ENCODE data around the gene ERC2. TPM values are rescaled to one million over a fixed set of nuclear protein-coding genes. Genes with fewer than 3 reads are reported as not detected.

ERC2 gene
- total and polyA plus RNA-seq, 9 donors, result 0.52 to 2.0 (median 0.82) TPM

DNA sequence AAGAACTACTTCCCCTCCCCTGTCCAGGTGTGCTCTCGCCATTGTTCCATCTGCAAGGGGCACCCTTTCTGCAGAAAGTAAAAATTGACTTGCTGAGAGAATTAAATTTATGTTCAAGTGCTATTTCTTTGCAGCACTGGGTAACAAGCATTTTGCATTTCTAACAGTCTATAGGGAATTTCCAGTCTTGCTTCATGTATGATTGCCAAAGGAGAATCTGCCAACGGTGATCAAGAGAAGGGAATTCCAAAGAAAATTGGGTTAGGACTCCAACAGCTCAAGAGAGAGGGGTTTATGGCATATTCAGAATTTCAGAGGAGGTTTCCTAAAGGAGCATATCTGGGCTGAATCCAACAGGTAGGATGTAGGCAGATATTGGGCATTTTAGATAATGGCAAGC is 844.5 kb downstream of the ERC2 start:
- no peak for DNase-seq
- H3K27me3 ChIP-seq (ENCODE audit: control insufficient read depth, insufficient read depth, low read length), result no peaks in the 10 kb centered on the region
- no peaks in the 10 kb centered on the region for H3K36me3 ChIP-seq (ENCODE audit: control insufficient read depth, insufficient read depth, low read length)
- no peak overlapping the region for H3K4me3 ChIP-seq (ENCODE audit: low read length)
- no peak overlapping the region for H3K27ac ChIP-seq (ENCODE audit: low read length)
- 38% methylated on average over 1 of the region's 2 CpGs for WGBS (ENCODE audit: insufficient coverage)
- H3K9me3 ChIP-seq (replicated peaks; ENCODE audit: control insufficient read depth, low read depth, low read length), result no peaks in the 10 kb centered on the region
- H3K4me1 ChIP-seq (ENCODE audit: control insufficient read depth, insufficient read depth, low read length), result peaks cover 3% of the 10 kb centered on the region

DNA sequence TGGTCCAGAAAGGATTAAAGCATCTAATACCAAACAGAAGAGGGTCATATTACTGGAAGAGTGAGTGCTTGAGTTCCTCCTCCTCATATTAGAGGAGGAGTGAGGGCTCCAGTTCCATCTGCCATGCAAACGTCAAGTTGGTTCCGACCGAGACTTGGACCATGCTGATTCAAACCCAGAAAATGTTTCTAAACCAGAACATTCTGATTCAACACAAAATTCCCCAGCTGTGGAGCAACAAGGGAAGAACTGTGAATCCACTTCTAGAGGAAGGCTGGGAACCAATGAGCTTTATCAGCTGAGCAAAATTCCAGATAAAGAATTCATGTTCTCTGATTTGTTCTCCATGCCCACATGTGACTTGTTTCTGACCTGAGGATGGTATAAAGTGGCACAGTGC is 845.5 kb downstream of the ERC2 start:
- DNase-seq, result no peak
- no peaks in the 10 kb centered on the region for H3K9me3 ChIP-seq (replicated peaks; ENCODE audit: control insufficient read depth, low read depth, low read length)
- H3K4me3 ChIP-seq (ENCODE audit: low read length), result no peak overlapping the region
- WGBS (ENCODE audit: insufficient coverage), result no CpG with 5 or more reads among the region's 3 CpGs
- peaks cover 5% of the 10 kb centered on the region for H3K4me1 ChIP-seq (ENCODE audit: control insufficient read depth, insufficient read depth, low read length)
- no peak overlapping the region for H3K27ac ChIP-seq (ENCODE audit: low read length)
- no peaks in the 10 kb centered on the region for H3K27me3 ChIP-seq (ENCODE audit: control insufficient read depth, insufficient read depth, low read length)
- no peaks in the 10 kb centered on the region for H3K36me3 ChIP-seq (ENCODE audit: control insufficient read depth, insufficient read depth, low read length)

DNA sequence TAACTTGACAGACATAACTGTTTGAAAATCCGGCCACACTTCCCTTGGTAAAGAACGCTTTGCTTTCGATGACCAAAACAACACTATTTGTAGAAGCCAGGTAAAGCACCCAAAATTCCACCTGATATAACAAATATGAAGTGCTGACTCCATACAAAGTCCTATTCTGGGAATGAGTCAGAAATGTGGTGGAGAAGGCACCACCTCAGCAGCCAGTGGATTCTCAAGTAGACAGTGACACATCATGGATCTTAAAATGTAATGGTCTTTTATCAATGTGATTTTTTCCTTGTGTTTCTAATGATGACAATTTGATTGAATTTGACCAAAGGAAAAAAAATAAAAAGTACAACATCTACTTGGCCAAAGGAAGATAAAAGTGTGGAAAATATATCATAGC is 846.2 kb downstream of the ERC2 start:
- no peaks in the 10 kb centered on the region for H3K9me3 ChIP-seq (replicated peaks; ENCODE audit: control insufficient read depth, low read depth, low read length)
- no peak overlapping the region for H3K27ac ChIP-seq (ENCODE audit: low read length)
- WGBS (ENCODE audit: insufficient coverage), result 100% methylated on average over 1 of the region's 3 CpGs
- peaks cover 7% of the 10 kb centered on the region for H3K4me1 ChIP-seq (ENCODE audit: control insufficient read depth, insufficient read depth, low read length)
- no peaks in the 10 kb centered on the region for H3K27me3 ChIP-seq (ENCODE audit: control insufficient read depth, insufficient read depth, low read length)
- no peak for DNase-seq
- H3K4me3 ChIP-seq (ENCODE audit: low read length), result no peak overlapping the region
- no peaks in the 10 kb centered on the region for H3K36me3 ChIP-seq (ENCODE audit: control insufficient read depth, insufficient read depth, low read length)

DNA sequence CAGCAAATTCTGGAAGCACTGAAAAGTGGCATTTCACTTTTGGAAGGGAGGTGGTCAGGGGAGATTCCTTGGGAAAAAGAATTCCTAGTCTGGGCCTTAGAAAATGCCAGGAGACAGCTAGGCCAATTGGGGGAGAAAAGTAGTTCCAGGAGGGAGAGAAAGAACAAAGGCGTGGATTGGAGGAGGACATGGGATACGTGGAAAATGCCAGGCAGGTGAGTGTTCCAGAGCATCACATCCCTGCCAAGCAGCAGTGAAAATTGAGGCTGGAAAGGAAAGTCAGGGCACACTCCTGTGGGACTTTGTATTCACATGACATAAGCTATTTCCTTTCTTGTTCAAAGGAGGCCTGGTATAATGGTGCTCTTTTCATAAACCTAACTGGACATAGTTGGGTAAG is 846.6 kb downstream of the ERC2 start:
- H3K36me3 ChIP-seq (ENCODE audit: control insufficient read depth, insufficient read depth, low read length), result no peaks in the 10 kb centered on the region
- no peaks in the 10 kb centered on the region for H3K9me3 ChIP-seq (replicated peaks; ENCODE audit: control insufficient read depth, low read depth, low read length)
- no peak for DNase-seq
- H3K27me3 ChIP-seq (ENCODE audit: control insufficient read depth, insufficient read depth, low read length), result no peaks in the 10 kb centered on the region
- H3K4me1 ChIP-seq (ENCODE audit: control insufficient read depth, insufficient read depth, low read length), result peaks cover 8% of the 10 kb centered on the region
- no peak overlapping the region for H3K27ac ChIP-seq (ENCODE audit: low read length)
- no peak overlapping the region for H3K4me3 ChIP-seq (ENCODE audit: low read length)
- 92% methylated on average over 2 of the region's 2 CpGs for WGBS (ENCODE audit: insufficient coverage)

DNA sequence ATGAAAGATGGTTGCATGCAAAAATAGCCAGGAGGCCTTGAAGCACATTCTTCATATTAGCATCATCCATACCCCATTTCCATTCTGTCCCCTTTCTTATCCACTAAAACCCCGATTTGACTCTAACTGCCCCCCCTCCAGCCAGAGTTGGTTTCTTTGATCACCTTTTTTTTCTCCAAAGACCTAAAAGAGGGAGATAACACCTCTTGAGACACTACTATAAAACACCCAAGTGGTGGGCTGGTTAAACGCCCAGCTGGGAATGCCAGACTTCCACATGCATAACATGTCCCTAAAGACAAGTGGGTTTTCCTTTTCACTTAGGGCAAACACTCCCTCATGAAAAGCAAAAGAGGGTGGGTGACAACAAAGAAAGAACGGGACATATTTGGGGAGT is 847.2 kb downstream of the ERC2 start:
- Histone ChIP-seq H3K27ac (ENCODE audit: low read length) (no peak overlapping the region), H3K9me3 (replicated peaks; ENCODE audit: control insufficient read depth, low read depth, low read length) (no peaks in the 10 kb centered on the region), H3K4me1 (ENCODE audit: control insufficient read depth, insufficient read depth, low read length) (peaks cover 8% of the 10 kb centered on the region), H3K27me3 (ENCODE audit: control insufficient read depth, insufficient read depth, low read length) (no peaks in the 10 kb centered on the region), H3K36me3 (ENCODE audit: control insufficient read depth, insufficient read depth, low read length) (no peaks in the 10 kb centered on the region), H3K4me3 (ENCODE audit: low read length) (no peak overlapping the region)
- WGBS (ENCODE audit: insufficient coverage), result 33% methylated on average over 1 of the region's 3 CpGs
- no peak for DNase-seq

DNA sequence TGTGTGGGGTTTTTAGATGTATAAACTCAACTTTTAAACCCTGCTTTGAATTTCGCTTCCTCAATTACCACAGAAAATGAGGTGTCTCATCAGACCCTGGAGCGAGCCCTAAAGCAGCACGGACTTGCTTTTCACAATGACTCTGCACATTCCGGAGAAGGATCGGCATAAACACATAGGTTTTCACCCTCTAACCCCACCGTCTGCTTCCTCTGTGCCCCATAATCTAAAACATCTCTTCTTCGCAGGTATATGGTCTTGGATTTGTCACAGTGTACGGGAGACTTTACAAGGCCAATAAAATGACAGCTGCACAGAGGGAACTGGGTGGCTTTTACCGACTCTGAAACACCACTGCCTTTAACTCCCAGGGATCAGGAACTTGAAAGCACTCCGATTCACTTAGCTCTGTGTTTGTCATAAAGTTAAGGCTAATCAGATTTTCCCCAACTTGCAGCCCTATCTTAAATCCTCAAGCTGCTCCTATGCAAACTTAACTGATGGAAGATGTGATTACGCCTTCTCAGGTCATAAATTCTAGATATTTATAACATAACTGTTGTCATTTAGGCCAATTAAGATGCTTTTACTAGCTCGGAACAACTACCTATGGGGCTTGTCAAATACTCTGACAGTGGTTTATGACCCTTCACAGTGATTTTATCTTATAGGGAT is 847.8 kb downstream of the ERC2 start:
- H3K4me1 ChIP-seq (ENCODE audit: control insufficient read depth, insufficient read depth, low read length), result peaks cover 8% of the 10 kb centered on the region
- no peaks in the 10 kb centered on the region for H3K27me3 ChIP-seq (ENCODE audit: control insufficient read depth, insufficient read depth, low read length)
- WGBS (ENCODE audit: insufficient coverage), result 100% methylated on average over 1 of the region's 12 CpGs
- no peaks in the 10 kb centered on the region for H3K9me3 ChIP-seq (replicated peaks; ENCODE audit: control insufficient read depth, low read depth, low read length)
- H3K27ac ChIP-seq (ENCODE audit: low read length), result no peak overlapping the region
- no peak overlapping the region for H3K4me3 ChIP-seq (ENCODE audit: low read length)
- no peak for DNase-seq
- no peaks in the 10 kb centered on the region for H3K36me3 ChIP-seq (ENCODE audit: control insufficient read depth, insufficient read depth, low read length)

DNA sequence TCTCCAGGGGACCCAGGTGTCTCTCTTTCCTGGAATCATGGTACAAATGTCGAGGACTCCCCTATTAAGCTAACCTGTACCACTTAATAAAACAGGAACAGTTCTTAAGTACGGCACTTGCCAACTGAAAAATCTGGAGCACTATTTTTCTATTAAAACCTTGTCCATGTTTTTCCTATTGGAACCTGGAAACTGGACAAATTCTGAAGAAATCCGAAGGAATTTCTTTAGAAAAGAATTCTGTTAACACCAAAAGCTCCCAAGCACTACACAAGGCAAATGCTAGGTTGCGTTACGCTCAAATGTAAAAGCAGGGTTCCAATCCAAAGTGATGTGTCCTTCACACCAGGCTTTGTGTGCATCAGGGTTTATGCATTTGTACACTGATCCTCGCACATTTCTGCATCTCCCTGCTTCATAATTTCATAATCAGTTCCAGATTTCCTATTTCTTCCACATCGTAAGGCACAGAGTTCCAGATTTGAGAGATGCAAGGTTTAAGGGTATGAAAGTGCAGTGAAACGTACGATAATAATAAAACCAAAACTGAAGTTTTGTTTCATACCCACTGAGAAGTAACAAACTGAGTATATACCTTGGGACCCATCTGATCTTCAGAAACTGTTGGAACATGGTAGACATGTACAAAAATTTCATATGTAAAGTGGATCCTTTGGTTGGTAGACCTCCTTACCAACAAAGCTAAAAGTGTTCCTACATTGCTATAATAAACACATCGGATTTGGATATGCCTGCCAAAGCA is 849.0 kb downstream of the ERC2 start:
- H3K36me3 ChIP-seq (ENCODE audit: control insufficient read depth, insufficient read depth, low read length), result no peaks in the 10 kb centered on the region
- DNase-seq, result peak; percentile 81
- no peaks in the 10 kb centered on the region for H3K9me3 ChIP-seq (replicated peaks; ENCODE audit: control insufficient read depth, low read depth, low read length)
- no peaks in the 10 kb centered on the region for H3K27me3 ChIP-seq (ENCODE audit: control insufficient read depth, insufficient read depth, low read length)
- peaks cover 10% of the 10 kb centered on the region for H3K4me1 ChIP-seq (ENCODE audit: control insufficient read depth, insufficient read depth, low read length)
- H3K4me3 ChIP-seq (ENCODE audit: low read length), result no peak overlapping the region
- 68% methylated on average over 5 of the region's 10 CpGs for WGBS (ENCODE audit: insufficient coverage)
- H3K27ac ChIP-seq (ENCODE audit: low read length), result no peak overlapping the region

DNA sequence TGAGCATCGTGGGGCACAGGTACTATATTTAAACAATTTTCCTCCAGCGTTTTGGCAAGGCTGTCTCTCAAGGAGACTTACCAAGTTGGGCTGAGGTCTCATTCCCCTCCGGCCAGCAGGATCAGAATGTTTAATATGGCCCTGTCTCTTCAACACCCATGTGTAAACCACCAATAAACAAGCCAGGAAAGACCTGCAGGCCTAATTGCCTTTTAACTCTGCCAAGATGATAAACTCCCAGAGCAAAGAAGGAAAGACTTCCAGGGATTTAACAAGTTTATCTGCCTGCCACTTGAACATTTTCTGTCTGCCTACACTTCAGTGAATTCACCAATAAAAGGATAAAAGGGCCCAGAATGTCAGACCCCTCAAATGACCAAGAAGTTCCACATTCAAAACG is 850.9 kb downstream of the ERC2 start:
- no peak overlapping the region for H3K27ac ChIP-seq (ENCODE audit: low read length)
- 38% methylated on average over 3 of the region's 4 CpGs for WGBS (ENCODE audit: insufficient coverage)
- H3K27me3 ChIP-seq (ENCODE audit: control insufficient read depth, insufficient read depth, low read length), result no peaks in the 10 kb centered on the region
- H3K36me3 ChIP-seq (ENCODE audit: control insufficient read depth, insufficient read depth, low read length), result no peaks in the 10 kb centered on the region
- DNase-seq, result no peak
- H3K4me1 ChIP-seq (ENCODE audit: control insufficient read depth, insufficient read depth, low read length), result peaks cover 10% of the 10 kb centered on the region
- H3K4me3 ChIP-seq (ENCODE audit: low read length), result no peak overlapping the region
- no peaks in the 10 kb centered on the region for H3K9me3 ChIP-seq (replicated peaks; ENCODE audit: control insufficient read depth, low read depth, low read length)

DNA sequence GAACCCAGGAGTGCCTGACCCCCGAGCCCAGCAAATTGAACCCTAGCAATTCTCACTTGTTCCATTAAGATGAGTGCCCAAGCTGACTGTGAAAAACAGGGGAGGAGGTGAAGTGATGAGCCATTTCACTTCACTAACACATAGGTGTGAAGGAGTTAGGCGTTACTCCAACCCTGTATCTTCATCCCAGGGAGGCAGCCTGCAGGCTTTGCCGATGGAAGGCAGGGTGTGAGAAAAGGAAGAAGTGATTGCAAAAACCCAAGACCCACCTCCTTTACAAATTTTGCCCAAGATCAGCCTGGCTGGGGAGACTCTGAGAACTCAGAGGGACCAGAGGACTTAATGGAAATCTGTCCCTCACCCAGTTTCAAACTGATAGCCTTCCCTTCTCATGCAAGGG is 851.5 kb downstream of the ERC2 start:
- no peak overlapping the region for H3K4me3 ChIP-seq (ENCODE audit: low read length)
- no peaks in the 10 kb centered on the region for H3K27me3 ChIP-seq (ENCODE audit: control insufficient read depth, insufficient read depth, low read length)
- no peak for DNase-seq
- H3K27ac ChIP-seq (ENCODE audit: low read length), result no peak overlapping the region
- peaks cover 10% of the 10 kb centered on the region for H3K4me1 ChIP-seq (ENCODE audit: control insufficient read depth, insufficient read depth, low read length)
- no CpG with 5 or more reads among the region's 3 CpGs for WGBS (ENCODE audit: insufficient coverage)
- H3K36me3 ChIP-seq (ENCODE audit: control insufficient read depth, insufficient read depth, low read length), result no peaks in the 10 kb centered on the region
- no peaks in the 10 kb centered on the region for H3K9me3 ChIP-seq (replicated peaks; ENCODE audit: control insufficient read depth, low read depth, low read length)

DNA sequence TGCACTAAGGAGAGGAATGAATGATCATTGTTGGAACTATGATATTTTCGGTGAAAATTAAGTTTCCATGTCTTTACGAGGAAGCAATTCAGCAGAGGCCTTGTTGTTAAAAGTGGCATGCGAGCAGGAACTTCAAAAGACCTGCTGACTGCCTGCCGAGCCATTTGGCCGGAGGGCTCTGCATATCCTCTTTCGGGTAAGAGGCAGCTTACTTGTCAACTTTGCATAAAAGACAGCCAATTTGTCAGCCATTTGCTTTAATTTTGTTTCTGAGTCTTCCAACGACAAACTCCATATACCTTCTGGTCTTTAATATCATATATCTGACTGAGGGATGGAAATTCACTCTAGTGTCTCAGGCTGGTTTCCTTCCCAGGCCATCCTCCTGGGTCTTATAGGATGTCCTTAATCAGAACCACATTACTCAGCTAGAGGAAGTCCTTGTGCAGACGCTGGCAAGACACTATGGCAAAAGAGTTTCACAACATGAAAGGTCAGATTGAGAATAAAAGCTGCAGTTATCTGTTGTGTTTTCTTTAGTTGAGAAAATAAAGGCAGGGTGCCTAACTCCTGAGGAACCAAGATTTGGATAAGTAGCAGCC is 852.5 kb downstream of the ERC2 start:
- H3K36me3 ChIP-seq (ENCODE audit: control insufficient read depth, insufficient read depth, low read length), result no peaks in the 10 kb centered on the region
- H3K27ac ChIP-seq (ENCODE audit: low read length), result no peak overlapping the region
- H3K9me3 ChIP-seq (replicated peaks; ENCODE audit: control insufficient read depth, low read depth, low read length), result no peaks in the 10 kb centered on the region
- 48% methylated on average over 6 of the region's 8 CpGs for WGBS (ENCODE audit: insufficient coverage)
- peaks cover 10% of the 10 kb centered on the region for H3K4me1 ChIP-seq (ENCODE audit: control insufficient read depth, insufficient read depth, low read length)
- H3K27me3 ChIP-seq (ENCODE audit: control insufficient read depth, insufficient read depth, low read length), result no peaks in the 10 kb centered on the region
- DNase-seq, result peak; percentile 76
- H3K4me3 ChIP-seq (ENCODE audit: low read length), result no peak overlapping the region

Data from muscle of leg (tissue), 11 donors.